ENCODE results near the gene HERPUD2.

DNA sequence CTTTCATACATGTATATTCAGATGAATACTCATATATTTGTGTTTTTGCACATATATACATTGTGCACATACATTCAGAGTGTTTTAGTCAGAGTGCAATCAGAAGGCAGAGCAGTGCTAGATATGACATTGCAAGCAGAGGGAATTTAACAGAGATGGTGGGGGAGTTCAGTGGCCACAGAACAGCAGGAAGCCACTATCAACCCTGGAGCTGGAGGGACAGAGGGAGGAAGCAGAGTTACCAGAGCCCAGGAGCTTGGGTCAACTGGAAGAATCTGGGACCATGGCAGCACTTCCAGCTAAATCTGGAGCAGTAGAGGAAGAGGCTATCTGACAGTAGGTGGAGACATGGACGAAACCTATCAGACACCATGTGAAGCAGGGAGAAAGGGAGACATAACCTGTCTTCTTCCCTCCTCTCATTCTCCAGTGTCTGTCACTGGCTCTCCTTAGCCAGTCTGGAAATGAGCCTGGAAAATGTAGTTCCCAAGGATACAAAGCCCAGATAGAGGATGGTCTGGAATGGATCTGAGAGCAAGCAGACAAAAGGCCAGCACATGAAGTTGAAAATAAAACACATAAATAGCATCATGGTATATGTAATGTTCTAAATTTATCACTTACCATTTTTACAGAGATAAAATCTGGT lies 33.6 kb upstream of the HERPUD2 start:
- TF ChIP-seq, protein P1, sequence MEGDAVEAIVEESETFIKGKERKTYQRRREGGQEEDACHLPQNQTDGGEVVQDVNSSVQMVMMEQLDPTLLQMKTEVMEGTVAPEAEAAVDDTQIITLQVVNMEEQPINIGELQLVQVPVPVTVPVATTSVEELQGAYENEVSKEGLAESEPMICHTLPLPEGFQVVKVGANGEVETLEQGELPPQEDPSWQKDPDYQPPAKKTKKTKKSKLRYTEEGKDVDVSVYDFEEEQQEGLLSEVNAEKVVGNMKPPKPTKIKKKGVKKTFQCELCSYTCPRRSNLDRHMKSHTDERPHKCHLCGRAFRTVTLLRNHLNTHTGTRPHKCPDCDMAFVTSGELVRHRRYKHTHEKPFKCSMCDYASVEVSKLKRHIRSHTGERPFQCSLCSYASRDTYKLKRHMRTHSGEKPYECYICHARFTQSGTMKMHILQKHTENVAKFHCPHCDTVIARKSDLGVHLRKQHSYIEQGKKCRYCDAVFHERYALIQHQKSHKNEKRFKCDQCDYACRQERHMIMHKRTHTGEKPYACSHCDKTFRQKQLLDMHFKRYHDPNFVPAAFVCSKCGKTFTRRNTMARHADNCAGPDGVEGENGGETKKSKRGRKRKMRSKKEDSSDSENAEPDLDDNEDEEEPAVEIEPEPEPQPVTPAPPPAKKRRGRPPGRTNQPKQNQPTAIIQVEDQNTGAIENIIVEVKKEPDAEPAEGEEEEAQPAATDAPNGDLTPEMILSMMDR (IDR thresholded peaks at IDR 0.05; ENCODE audit: insufficient read depth, low read depth, low read length), result no peak
- TF ChIP-seq EZH2 (IDR thresholded peaks at IDR 0.05; ENCODE audit: insufficient read depth, low read length), result no peak

Measured in astrocyte (in vitro differentiated cells and primary cell).